IPS DF 6.9 (cell line): ENCODE measurements around the gene GRM5.
"Not testable (repeated sequence)": the region's sequence is repeated elsewhere in the genome, so short reads cannot be mapped to it uniquely, and the experiment has no call there.

Source experiments
- DNase-seq: peaks from one replicate; pipeline ENCODE4 v3.0.0-alpha.2; 2013; ENCODE audit warnings: low read depth, low spot score
- H3K27ac ChIP-seq: one replicate; pipeline ENCODE4 v1.5.1; 2013; ENCODE audit warnings: low read length, control low read depth
- H3K27me3 ChIP-seq: 2 replicates; pipeline ENCODE4 v1.6.1; 2013; ENCODE audit warnings: mild to moderate bottlenecking, low read length; ENCODE audit not compliant: control insufficient read depth, insufficient read depth
- H3K36me3 ChIP-seq: 2 replicates; pipeline ENCODE4 v1.6.1; 2013; ENCODE audit warnings: low read length; ENCODE audit not compliant: control insufficient read depth, insufficient read depth
- H3K4me1 ChIP-seq: 2 replicates; pipeline ENCODE4 v1.6.1; 2013; ENCODE audit warnings: low read length; ENCODE audit not compliant: control insufficient read depth, insufficient read depth
- H3K4me3 ChIP-seq: 2 replicates; pipeline ENCODE4 v1.5.1; 2013; ENCODE audit warnings: mild to moderate bottlenecking, low read length
- H3K9me3 ChIP-seq: 2 replicates; pipeline ENCODE4 v1.6.1; 2013; ENCODE audit warnings: low read length, inconsistent platforms; ENCODE audit not compliant: control insufficient read depth, insufficient read depth
- WGBS: extraction: QIAGEN DNeasy Blood & Tissue Kit; methylation state at CpG from one replicate; pipeline ENCODE4 v1.1.7; 2013; ENCODE audit warnings: mixed read lengths, missing lambda C conversion rate; ENCODE audit not compliant: insufficient read length, insufficient coverage; 5-methylcytosine and 5-hydroxymethylcytosine counted together

GRM5 gene

DNA sequence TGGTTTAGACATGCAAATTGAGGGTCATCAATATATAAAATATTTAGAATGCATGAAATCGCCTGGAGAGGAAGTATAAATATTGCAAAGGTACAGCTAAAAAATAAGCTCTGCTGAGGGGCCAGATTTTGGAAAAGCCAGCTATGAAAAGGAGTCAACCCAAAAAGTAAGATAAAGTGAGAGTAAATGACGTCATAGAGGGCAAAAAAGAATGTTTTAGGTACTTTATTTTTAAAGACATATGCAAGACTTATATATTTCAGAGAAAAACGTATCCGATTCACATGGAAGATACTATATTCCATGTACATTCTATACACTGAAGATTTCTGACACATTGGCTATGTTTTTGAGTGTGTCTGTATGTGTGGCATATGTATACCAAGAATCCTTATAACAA is 13.6 kb downstream of the GRM5 start:
- no CpG with 5 or more reads among the region's 4 CpGs for WGBS
- DNase-seq = no peak
- H3K9me3 ChIP-seq = no peaks in the 10 kb centered on the region

DNA sequence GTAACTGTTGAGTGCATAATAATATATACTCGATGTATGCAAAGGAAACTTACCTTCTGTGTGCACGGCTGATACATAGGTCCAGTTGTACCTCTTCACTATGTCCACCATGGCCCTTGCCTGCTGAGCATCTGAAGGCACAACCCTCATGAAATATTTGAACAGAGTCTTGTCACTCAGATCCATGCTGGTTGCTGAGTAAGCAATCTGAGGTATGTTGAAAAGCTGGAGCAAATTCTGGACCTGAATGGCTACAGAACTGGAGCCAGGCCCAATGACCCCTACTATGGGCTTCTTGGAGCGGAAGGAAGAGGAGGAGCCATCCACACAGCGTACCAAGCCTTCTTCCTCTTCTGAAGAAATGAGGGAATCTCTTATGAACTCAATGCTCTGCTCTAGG is 18.6 kb downstream of the GRM5 start:
- H3K27me3 ChIP-seq, H3K4me1 ChIP-seq, H3K36me3 ChIP-seq, H3K9me3 ChIP-seq, H3K4me3 ChIP-seq, DNase-seq, H3K27ac ChIP-seq: not testable (repeated sequence)
- no CpG with 5 or more reads among the region's 4 CpGs for WGBS

More for the DNA sequence above, 13.6 kb downstream of the GRM5 start:
- no peaks in the 10 kb centered on the region for H3K27me3 ChIP-seq
- no peak overlapping the region for H3K4me3 ChIP-seq
- no peak overlapping the region for H3K27ac ChIP-seq
- H3K4me1 ChIP-seq = no peaks in the 10 kb centered on the region
- H3K36me3 ChIP-seq = no peaks in the 10 kb centered on the region

DNA sequence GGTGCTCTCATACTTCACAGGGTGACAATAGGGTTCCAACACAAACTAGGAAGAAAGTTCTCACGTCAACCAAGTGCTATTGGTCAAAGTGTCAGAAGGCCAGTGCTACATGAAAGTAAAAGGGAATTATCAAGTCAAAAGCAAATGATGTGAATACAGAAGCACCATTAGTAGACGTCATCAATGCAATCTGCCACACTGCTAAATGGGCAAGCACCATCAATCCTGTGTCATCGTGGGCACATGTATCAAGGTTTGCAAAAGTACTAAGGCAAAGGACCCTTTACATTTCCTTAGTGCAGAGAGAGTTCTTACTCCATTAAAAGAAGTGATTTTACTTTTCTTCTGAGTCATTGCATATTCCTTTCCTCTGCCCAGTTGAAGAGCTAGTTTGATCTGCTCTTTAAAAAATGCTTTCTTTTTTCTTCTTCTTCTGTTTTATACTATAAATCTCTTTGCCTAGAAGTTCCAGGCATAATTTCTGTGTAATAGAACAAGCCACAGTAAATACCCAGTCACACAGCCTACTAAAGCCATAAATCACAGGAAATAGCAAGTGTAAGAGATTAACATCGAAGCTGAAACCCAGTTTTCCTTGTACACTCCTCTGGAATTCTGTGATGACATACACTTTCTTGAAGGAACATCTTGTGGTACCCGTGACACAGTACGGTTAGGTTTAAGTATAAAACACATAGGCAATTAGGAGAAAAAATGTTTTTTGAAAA is 21.8 kb downstream of the GRM5 start:
- not testable (repeated sequence) for H3K9me3 ChIP-seq, H3K27me3 ChIP-seq
- no CpG with 5 or more reads among the region's 6 CpGs for WGBS

DNA sequence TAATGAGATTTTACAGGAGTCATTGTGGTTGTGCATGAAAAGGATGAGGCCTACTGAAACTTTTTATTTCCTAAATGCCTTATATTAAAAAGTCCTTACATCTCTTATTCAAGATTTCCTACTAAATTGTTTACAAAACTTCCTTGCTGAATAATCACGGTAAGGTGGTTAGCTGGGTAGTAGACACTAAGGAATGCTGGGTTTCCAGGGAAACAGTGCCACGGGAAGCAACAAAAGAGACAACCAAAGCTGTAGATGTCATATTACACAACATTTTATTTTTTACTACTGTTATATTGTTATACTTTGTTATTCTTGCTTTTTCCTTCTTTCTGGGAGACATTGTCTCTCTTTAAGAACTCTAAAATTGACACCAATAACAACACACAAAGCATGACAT is 36.1 kb downstream of the GRM5 start:
- H3K27ac ChIP-seq, H3K27me3 ChIP-seq, H3K36me3 ChIP-seq, H3K4me1 ChIP-seq, H3K4me3 ChIP-seq, H3K9me3 ChIP-seq, DNase-seq: not testable (repeated sequence)
- WGBS = no CpG with 5 or more reads among the region's 2 CpGs

More for the DNA sequence above, 21.8 kb downstream of the GRM5 start:
- DNase-seq, H3K4me1 ChIP-seq, H3K4me3 ChIP-seq, H3K27ac ChIP-seq, H3K36me3 ChIP-seq: not testable (repeated sequence)

DNA sequence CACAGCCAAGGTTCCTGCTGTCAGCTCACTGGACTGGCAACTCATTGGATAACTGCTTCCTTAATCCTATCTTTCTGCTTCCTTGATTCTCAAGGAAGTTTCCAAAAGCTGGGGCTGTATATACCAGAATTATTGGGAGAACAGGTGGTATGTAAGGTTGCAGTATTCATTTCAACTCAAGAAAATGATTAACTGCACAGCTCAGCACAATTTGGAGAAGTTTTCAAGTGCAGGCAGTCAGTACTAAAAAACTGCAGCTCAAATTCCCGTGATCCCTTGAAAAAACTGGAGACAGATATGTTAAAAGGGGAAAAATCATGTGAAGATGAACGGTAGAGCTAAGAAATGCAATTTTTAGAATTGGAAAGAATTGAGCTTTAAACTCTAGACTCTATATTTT is 44.4 kb downstream of the GRM5 start:
- Histone ChIP-seq H3K9me3 (no peaks in the 10 kb centered on the region), H3K27ac (no peak overlapping the region), H3K4me3 (no peak overlapping the region), H3K4me1 (no peaks in the 10 kb centered on the region), H3K27me3 (no peaks in the 10 kb centered on the region), H3K36me3 (no peaks in the 10 kb centered on the region)
- WGBS = no CpG with 5 or more reads among the region's 2 CpGs
- DNase-seq = no peak

DNA sequence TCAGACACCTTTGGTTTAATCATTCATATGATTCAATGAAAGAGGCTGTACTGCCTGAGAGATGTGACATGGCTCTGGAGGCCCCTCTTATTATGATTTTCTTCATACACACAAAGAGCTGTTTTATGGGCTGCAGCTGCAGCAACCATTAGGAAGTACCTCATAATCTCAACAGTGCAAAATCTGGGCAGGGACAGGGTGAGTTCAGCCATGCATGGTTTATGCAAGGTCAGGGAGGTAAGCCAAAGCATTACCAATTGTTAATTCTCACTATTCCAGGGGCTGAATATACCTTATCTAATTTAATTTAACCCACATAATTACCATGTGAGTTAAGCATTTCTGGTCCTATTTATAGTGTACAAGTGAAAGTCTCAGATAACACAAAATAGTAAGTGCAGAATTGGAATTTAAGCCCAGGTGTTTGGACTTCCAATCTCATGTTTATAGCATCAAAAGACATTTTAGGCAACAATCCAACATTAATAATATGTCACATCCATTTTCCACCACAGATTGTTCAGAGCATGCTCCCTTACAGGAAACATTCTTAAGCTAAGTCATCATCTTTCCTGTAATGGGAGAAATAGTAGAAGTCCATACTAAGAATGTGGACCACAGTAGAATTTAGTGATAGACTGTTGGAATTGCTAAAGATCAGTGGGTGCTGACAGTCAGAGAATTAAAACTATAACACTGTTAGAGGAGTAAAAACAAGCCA is 45.8 kb downstream of the GRM5 start:
- not testable (repeated sequence) for H3K4me1 ChIP-seq, H3K36me3 ChIP-seq, H3K27ac ChIP-seq, DNase-seq, H3K9me3 ChIP-seq, H3K27me3 ChIP-seq, H3K4me3 ChIP-seq

DNA sequence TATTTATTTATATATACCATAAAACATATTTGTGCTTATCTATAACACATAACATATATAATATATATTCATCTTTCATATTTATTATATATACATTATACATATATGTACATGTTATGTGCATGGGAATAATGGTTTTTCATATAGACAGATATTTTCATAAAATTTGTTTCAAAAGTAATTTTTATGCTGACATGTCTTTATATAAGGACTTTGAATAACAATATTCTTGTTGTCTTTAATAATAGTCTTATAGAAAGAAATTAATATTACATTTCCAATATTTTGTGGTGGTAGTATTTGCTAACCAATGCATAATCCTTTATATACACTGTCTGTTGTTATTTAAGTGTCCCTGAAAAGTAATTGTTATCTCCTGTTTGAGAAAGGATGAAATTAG is 49.6 kb downstream of the GRM5 start:
- Histone ChIP-seq H3K27me3 (no peaks in the 10 kb centered on the region), H3K27ac (no peak overlapping the region), H3K36me3 (no peaks in the 10 kb centered on the region), H3K9me3 (no peaks in the 10 kb centered on the region), H3K4me1 (no peaks in the 10 kb centered on the region), H3K4me3 (no peak overlapping the region)
- DNase-seq = no peak

DNA sequence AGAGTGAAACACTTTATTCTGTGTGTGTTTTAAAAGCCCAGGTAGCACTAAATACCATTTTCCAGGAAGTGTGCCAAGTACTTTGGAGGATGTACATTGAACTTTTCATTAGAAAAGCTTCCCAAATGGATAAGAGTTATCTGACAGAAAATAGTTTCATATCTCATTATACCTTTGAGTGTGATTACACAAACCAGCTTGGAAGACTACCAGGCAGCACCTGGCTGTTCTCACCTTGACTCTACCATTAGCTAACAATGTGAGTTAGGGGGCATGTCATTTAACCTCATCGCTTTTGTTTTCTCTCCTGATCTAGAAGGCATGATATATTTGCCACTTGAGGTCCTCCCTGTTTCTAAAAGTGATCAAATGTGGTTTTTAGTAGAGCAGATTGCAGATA is 50.2 kb downstream of the GRM5 start:
- no peak for DNase-seq
- no peaks in the 10 kb centered on the region for H3K9me3 ChIP-seq
- H3K27ac ChIP-seq = no peak overlapping the region
- no peaks in the 10 kb centered on the region for H3K36me3 ChIP-seq
- no peaks in the 10 kb centered on the region for H3K4me1 ChIP-seq
- no peak overlapping the region for H3K4me3 ChIP-seq
- no peaks in the 10 kb centered on the region for H3K27me3 ChIP-seq
- no CpG with 5 or more reads among the region's 1 CpG for WGBS

DNA sequence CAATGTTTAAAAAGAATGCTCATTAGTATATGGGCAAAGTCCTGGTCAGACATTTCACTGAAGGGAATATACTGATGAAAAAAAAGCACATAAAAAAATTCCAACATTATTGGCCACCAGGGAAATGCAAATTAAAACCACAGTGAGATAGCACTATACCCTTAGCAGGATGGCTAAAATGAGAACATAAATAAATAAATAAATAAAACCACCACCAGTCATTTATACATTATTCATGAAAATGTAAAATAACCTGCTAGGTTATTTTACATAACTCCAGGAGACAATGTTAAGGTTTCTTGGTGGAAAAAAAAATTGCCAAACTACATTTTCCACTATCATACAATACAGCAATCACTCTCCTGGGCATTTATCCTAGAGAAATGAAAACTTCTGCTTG is 64.9 kb downstream of the GRM5 start:
- not testable (repeated sequence) for H3K4me3 ChIP-seq, H3K27me3 ChIP-seq, H3K36me3 ChIP-seq, H3K4me1 ChIP-seq, H3K27ac ChIP-seq, H3K9me3 ChIP-seq, DNase-seq

DNA sequence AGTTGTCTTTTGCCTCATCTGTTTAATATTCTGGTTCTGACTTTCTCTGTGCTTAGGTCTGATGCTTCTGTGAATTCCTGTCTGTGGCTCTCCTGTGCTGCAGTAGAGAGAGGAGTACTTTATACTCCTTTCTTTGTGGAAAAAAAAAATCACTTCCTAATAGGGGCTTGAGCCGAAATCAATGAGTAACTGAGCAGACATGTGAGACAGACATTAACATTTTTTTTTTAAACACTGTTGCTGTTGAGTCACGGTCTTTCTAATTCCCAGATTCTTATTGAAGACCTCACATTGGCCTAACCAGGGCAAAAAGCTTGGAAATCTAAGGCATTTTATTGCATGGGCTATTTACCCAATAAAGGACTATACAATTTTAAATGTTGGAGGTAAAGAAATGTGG is 86.1 kb downstream of the GRM5 start:
- H3K36me3 ChIP-seq = no peaks in the 10 kb centered on the region
- H3K4me3 ChIP-seq = no peak overlapping the region
- no peaks in the 10 kb centered on the region for H3K9me3 ChIP-seq
- no peak for DNase-seq
- no peaks in the 10 kb centered on the region for H3K27me3 ChIP-seq
- H3K27ac ChIP-seq = no peak overlapping the region
- WGBS = no CpG with 5 or more reads among the region's 2 CpGs
- no peaks in the 10 kb centered on the region for H3K4me1 ChIP-seq

DNA sequence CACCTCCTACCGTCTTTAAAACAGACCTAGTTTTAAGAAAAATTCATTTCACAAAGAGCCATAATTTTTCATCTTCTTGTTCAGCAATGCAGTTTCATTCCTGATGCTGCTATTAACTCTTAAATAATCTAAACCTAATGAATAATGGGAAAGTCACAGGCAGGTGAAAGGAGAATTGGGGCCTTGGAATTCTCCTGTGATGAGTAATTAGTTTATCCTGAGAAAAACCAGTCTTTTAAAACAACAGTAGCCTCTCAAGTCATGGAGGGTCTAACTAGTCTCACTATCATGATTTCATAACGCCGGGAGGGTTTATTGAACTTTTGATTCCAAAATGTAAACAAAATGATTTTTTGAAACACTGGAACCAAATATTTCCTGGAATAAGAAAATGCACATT is 86.8 kb downstream of the GRM5 start:
- DNase-seq, H3K9me3 ChIP-seq, H3K4me3 ChIP-seq, H3K4me1 ChIP-seq, H3K36me3 ChIP-seq, H3K27ac ChIP-seq, H3K27me3 ChIP-seq: not testable (repeated sequence)
- no CpG with 5 or more reads among the region's 3 CpGs for WGBS
